DMS 273 (cell line): Measurements from ENCODE around the gene SNAPIN.
"Not testable (repeated sequence)": the region's sequence is repeated elsewhere in the genome, so short reads cannot be mapped to it uniquely, and the experiment has no call there.

Experiments
- DNase-seq: peaks from one replicate; lab custom pipeline; 2025; ENCODE audit not compliant: unreplicated experiment; lab: John Stamatoyannopoulos, UW

SNAPIN gene

GRCh38 chr1:153626904-153627714 lies 31.4 kb upstream of the SNAPIN start, which contains the start of gene S100A13:
S100A13 (minus strand) TSS chr1:153627505; CDS start chr1:153626472, 1,033 bp downstream.
- DNase-seq = peak; percentile 95

- DNase-seq = peak; percentile 84
These were observed 30.5 kb upstream of the SNAPIN start, which contains the start of gene S100A1 for GRCh38 chr1:153627715-153628626. S100A1 (plus strand) TSS chr1:153628434; CDS start chr1:153630522, 2,088 bp downstream.

DNA sequence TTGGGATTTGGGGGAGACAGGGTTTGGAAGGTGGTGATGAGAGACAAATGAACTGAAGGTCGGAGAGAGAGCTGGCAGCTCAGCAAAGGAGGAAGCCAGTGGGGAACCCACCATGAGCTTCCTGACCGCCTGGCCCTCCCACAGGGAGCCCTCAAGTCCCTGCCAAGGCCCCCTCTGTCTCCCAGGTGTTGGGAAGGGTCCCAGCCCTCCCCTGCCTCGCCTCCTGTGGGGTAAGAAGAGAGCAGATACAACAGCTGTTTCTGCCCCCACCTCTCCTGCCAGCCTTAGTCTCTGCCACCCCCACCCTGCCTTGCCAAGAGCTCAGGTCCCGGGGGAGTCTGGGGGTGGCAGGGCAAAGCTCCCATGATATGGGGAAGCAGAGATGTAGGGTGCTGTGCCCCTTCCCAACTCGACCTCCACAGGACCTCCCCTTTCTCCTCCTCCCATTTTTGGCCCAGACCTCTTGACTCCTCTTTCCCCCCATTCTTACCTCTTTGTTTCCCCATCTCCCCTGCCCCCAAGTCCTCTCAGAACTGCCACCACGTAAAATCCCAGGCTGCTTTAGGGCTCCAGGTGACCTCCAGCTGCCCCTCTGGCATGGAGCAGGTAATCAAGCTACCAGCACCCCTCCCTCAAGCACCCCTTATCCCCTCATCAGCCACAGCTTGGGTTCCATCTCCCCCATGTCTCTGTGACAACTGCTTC lies 29.7 kb upstream of the SNAPIN start:
- DNase-seq = peak; percentile 73

- no peak for DNase-seq
These were observed 29.2 kb upstream of the SNAPIN start for GRCh38 chr1:153629343-153629665.

DNA sequence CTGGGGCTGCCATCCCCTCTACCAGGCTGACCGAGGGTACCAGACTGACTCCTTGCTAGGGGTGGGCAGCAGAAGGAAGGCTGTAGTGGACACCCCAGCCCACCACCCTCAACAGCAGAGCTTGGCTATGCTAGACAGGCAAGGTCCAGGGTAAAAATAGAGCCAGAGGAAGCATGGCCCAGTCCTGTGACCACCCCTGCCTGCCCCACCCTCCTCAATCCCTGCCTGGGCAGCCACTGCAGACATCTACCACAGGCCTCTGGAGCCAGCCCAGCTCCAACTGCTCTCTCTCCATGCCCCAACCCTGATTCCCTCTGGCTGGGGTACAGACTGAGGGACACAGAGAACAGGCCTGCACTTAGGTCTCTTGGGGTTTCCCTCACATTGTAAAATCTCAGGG lies 28.5 kb upstream of the SNAPIN start:
- peak; percentile 51 for DNase-seq

- DNase-seq = no peak
These were observed 28.1 kb upstream of the SNAPIN start for GRCh38 chr1:153630384-153630783.

DNA sequence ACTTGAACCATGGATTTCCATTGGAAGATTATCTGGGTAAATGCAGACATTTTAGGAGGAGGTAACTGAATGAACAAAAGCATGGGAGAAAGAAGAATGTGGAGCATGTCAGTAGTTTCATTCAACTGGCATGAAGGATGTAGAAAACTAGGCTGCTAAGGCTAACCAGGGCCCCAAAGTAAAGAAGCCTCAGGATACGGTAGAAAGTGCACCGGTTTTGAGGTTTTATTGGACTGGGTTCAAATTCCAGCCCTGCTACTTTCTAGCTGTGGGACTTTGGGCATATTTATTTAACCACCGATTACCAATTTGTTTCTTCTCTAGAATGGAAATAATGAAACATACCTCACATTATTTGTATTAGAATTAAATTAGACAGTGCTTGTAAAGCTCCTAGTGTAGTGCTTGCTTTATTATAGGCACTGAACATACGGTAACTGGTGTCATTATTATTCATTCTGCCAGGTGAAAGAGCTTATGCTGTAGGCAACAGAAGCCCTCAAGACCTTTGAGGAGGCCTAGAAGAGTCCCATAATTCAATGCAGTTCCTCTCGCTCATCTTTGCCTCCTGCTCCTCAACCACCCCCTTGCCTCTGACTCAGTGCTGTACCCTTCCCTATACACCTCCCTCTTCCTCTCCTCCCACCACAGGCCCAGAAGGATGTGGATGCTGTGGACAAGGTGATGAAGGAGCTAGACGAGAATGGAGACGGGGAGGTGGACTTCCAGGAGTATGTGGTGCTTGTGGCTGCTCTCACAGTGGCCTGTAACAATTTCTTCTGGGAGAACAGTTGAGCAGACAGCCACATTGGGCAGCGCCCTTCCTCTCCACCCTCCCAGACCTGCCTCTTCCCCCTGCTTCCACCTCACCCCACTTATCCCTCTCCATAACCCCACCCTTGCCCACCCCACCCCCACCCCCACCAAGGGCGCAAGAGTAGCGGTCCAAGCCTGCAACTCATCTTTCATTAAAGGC lies 27.2 kb upstream of the SNAPIN start:
- DNase-seq = no peak

- DNase-seq = no peak
These were observed 25.2 kb upstream of the SNAPIN start for GRCh38 chr1:153633161-153633753.

DNA sequence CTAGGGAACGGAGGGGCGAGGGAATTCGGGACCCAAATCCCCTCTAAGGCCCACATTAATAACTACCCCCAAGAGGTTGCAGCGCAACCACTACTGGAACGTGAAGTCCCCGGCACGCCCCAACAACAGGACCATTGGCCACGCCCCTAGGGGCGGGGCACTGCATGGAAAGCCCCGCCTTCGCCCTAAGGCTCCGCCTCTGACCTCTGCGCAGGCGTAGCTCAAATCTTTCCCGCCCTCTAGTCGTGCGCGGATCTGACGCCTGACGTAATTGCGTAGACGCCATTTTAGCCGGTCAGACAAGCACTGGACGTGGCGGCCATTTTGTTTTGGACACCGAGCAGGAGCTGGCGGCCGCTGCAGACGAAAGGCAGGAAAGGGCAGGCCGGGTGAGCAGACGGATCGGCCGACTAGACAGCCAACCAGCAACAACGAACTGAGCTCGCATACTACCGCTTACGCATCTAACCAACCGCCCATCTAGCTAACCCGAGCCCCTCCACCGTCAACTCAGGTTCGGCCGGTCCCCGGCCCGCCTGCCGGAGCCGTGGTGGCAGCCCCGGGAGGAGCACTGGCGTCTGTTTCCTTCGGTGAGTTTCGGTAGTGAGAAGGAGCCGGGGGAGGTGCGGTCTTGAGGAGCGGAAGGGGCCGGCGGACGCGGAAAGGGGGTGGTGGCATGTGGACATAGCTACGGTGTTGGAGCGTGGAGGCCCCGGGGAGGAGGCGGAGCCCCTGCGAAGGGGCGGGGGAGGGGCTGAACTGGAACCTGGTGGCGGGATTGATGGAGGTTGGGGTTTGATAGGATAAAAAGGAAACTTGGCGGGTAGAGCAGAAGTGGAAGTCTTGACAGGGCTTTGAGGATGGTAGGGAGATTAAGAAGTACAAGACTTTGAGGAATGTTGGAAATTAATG lies 24.5 kb upstream of the SNAPIN start, which contains the start of gene CHTOP:
TSS of gene CHTOP (plus strand) at position 313 of the 912 bp plus-strand sequence. CDS start 2,523 bp downstream, outside the sequence.
- peak; percentile 99 for DNase-seq

DNA sequence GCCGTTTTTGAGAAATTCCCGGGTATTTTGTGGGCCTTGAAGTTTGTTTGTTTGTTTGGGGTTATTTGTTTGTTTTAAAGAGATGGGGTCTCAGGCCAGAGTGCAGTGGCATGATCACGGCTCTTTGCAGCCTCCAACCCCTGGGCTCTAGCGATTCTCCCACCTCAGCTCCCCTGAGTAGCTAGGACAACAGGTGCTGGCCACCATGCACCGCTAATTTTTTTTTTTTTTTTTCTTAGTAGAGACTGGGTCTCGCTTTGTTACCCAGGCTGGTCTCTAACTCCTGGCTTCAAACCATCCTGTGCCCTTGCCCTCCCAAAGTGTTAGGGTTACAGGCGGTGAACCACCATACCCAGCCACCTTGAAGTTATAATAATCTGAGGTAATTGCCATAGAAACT lies 22.6 kb upstream of the SNAPIN start:
- no peak for DNase-seq

DNA sequence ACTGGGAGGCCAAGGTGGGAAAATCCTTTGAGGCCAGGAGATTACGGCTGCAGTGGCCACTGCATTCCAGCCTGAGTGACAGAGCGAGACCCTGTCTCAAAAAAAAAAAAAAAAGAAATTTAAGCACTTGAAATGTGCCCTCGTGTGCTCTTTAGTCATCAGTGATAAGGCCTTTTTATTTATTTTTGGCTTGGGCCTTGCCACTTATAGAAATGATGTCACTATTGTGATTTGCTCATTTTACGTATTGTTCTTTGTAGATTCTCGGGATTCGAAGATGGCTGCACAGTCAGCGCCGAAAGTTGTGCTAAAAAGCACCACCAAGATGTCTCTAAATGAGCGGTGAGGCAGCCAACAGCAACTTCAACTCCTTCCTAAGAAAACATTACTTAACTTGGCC lies 22.2 kb upstream of the SNAPIN start:
- DNase-seq = no peak

DNA sequence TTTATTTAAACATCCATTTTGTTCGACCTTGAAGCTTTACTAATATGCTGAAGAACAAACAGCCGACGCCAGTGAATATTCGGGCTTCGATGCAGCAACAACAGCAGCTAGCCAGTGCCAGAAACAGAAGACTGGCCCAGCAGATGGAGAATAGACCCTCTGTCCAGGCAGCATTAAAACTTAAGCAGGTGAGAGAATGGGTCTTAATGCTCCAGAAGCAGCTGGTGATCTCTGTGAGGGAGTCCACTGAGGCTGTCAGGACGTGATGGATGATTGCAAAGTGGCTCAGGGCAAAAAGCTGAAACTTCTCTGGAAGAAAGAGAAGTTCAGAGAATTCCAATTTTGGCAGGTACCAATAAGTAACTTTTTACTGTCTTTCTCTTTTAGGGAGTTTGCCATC lies 20.2 kb upstream of the SNAPIN start:
- DNase-seq = no peak

GRCh38 chr1:153639280-153639679 lies 19.2 kb upstream of the SNAPIN start:
- no peak for DNase-seq

- not testable (repeated sequence) for DNase-seq
These were observed 18.3 kb upstream of the SNAPIN start for GRCh38 chr1:153640213-153640612.

DNA sequence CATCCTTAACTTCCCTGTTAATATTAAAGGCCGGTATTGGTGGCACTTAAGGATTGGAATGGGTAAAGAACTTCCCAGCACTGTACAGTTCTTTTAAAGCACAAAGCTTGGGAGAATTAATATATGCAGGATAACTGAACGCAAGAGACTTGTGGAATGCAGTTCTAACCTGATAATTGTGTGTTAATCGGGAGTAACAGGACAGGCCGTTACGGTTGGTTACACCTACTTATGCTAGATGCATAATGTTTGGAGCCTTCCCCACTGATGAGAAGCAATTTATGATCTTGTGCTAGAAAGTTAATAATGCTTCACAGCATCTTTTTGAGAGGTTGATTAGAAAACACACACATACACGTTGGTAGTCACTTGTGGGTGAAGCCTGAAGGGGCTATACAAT lies 17.6 kb upstream of the SNAPIN start:
- DNase-seq = no peak

- DNase-seq = no peak
These were observed 16.3 kb upstream of the SNAPIN start for GRCh38 chr1:153642161-153642560.

GRCh38 chr1:153643100-153643499 lies 15.4 kb upstream of the SNAPIN start:
- no peak for DNase-seq

GRCh38 chr1:153643816-153644215 lies 14.7 kb upstream of the SNAPIN start:
- DNase-seq = no peak
